Immature natural killer cell (primary cell): ENCODE measurements around the gene IFT27. TPM values are rescaled to one million over a fixed set of nuclear protein-coding genes. Genes with fewer than 3 reads are reported as not detected.

ENCODE experiments used
- DNase-seq, 3 donors: peaks; one replicate each; pipeline ENCODE4 v3.0.0; 2022; ENCODE audit warnings: mixed read lengths in 1 of 3
- H3K27ac Mint-ChIP-seq, 6 donors: one replicate each; pipeline ENCODE4 v1.8.0; 2020; ENCODE audit warnings: mixed read lengths in 6 of 6, mild to moderate bottlenecking in 5 of 6, inconsistent platforms in 4 of 6, moderate library complexity in 3 of 6
- H3K27me3 Mint-ChIP-seq, 3 donors: one replicate each; pipeline ENCODE4 v1.8.0; 2020 to 2021; ENCODE audit warnings: low read depth in 3 of 3, mild to moderate bottlenecking in 3 of 3, mixed read lengths in 3 of 3, moderate library complexity in 3 of 3, inconsistent platforms in 1 of 3
- H3K36me3 Mint-ChIP-seq, 3 donors: one replicate each; pipeline ENCODE4 v1.8.0; 2020; ENCODE audit warnings: mixed read lengths in 3 of 3, inconsistent platforms in 2 of 3, mild to moderate bottlenecking in 2 of 3
- H3K4me1 Mint-ChIP-seq, 2 donors: one replicate each; pipeline ENCODE4 v1.8.0; 2020; ENCODE audit warnings: inconsistent platforms in 2 of 2, mild to moderate bottlenecking in 2 of 2, mixed read lengths in 2 of 2, moderate library complexity in 1 of 2
- H3K4me3 Mint-ChIP-seq, 5 donors: one replicate each; pipeline ENCODE4 v1.8.0; 2020; ENCODE audit warnings: mild to moderate bottlenecking in 5 of 5, mixed read lengths in 5 of 5, inconsistent platforms in 3 of 5, moderate library complexity in 3 of 5
- H3K9me3 Mint-ChIP-seq, 6 donors: one replicate each; pipeline ENCODE4 v1.8.0; 2020; ENCODE audit warnings: mild to moderate bottlenecking in 6 of 6, mixed read lengths in 6 of 6, inconsistent platforms in 4 of 6, moderate library complexity in 3 of 6
- polyA plus RNA-seq, 3 donors: library from polyadenylated mRNA; unstranded; fragments of 300-500 nt; fragmentation: Illumina TruSeq; gene quantifications; one replicate each; pipeline ENCODE4 v1.2.3, GENCODE V29; 2021

Gene IFT27
- polyA plus RNA-seq, 3 donors from 2014 or later = 11.5 to 18.1 (median 13.0) TPM

- Mint-ChIP-seq H3K4me1 (peaks cover 8 to 9% of the 10 kb centered on the region in 2 donors), H3K4me3 (peak overlapping the region in 1 of 5 donors; percentile 31), H3K36me3 (no peaks in the 10 kb centered on the region), H3K27me3 (peaks cover 7 to 9% (median 8%) of the 10 kb centered on the region in 3 donors), H3K27ac (peak overlapping the region; percentile 10 to 85 (median 58)), H3K9me3 (no peaks in the 10 kb centered on the region)
- peak; percentile 75 to 81 (median 76) for DNase-seq
These were observed 6.0 kb upstream of the IFT27 start for GRCh38 chr22:36781656-36782627.

- Mint-ChIP-seq H3K27ac (peak overlapping the region in 3 of 6 donors; percentile 0 to 24 (median 23)), H3K9me3 (no peaks in the 10 kb centered on the region), H3K4me1 (peaks cover 25 to 28% of the 10 kb centered on the region in 2 donors), H3K27me3 (peaks cover 2 to 12% (median 2%) of the 10 kb centered on the region in 3 donors), H3K4me3 (peak overlapping the region in 2 of 5 donors; percentile 6 to 53), H3K36me3 (no peaks in the 10 kb centered on the region)
- DNase-seq = no peak
These were observed 2.1 kb upstream of the IFT27 start for GRCh38 chr22:36778020-36778419.

GRCh38 chr22:36776722-36777121 lies 803 bp upstream of the IFT27 start:
- Mint-ChIP-seq H3K9me3 (no peaks in the 10 kb centered on the region), H3K36me3 (peaks cover 4 to 7% (median 4%) of the 10 kb centered on the region in 3 donors), H3K27ac (peak overlapping the region; percentile 88 to 94 (median 92)), H3K4me3 (peak overlapping the region; percentile 88 to 92 (median 90)), H3K4me1 (peaks cover 18 to 21% of the 10 kb centered on the region in 2 donors), H3K27me3 (peaks cover 2 to 9% (median 2%) of the 10 kb centered on the region in 3 donors)
- DNase-seq = no peak

- DNase-seq = no peak
- peak overlapping the region; percentile 88 to 98 (median 91) for H3K4me3 Mint-ChIP-seq
- H3K27ac Mint-ChIP-seq = peak overlapping the region; percentile 88 to 98 (median 94)
- H3K27me3 Mint-ChIP-seq = peaks cover 2 to 9% (median 2%) of the 10 kb centered on the region in 3 donors
- peaks cover 18 to 19% of the 10 kb centered on the region in 2 donors for H3K4me1 Mint-ChIP-seq
- no peaks in the 10 kb centered on the region for H3K9me3 Mint-ChIP-seq
- peaks cover 7 to 10% (median 7%) of the 10 kb centered on the region in 3 donors for H3K36me3 Mint-ChIP-seq
These were observed 344 bp downstream of the IFT27 start for GRCh38 chr22:36775586-36775963.

GRCh38 chr22:36773935-36774334 lies 2.0 kb downstream of the IFT27 start:
- Mint-ChIP-seq H3K36me3 (peaks cover 7 to 13% (median 9%) of the 10 kb centered on the region in 3 donors), H3K9me3 (no peaks in the 10 kb centered on the region), H3K4me3 (peak overlapping the region in 3 of 5 donors; percentile 27 to 35 (median 30)), H3K27me3 (peaks cover 2 to 7% (median 2%) of the 10 kb centered on the region in 3 donors), H3K4me1 (peaks cover 18 to 19% of the 10 kb centered on the region in 2 donors), H3K27ac (no peak overlapping the region)
- no peak for DNase-seq

- DNase-seq = no peak
- no peak overlapping the region for H3K27ac Mint-ChIP-seq
- no peak overlapping the region for H3K4me3 Mint-ChIP-seq
- peaks cover 2 to 7% (median 2%) of the 10 kb centered on the region in 3 donors for H3K27me3 Mint-ChIP-seq
- H3K9me3 Mint-ChIP-seq = no peaks in the 10 kb centered on the region
- peaks cover 18 to 19% of the 10 kb centered on the region in 2 donors for H3K4me1 Mint-ChIP-seq
- H3K36me3 Mint-ChIP-seq = peaks cover 7 to 17% (median 11%) of the 10 kb centered on the region in 3 donors
These were observed 3.5 kb downstream of the IFT27 start for GRCh38 chr22:36772451-36772850.

- no peaks in the 10 kb centered on the region for H3K9me3 Mint-ChIP-seq
- peaks cover 2 to 6% (median 2%) of the 10 kb centered on the region in 3 donors for H3K27me3 Mint-ChIP-seq
- H3K36me3 Mint-ChIP-seq = peaks cover 14 to 17% (median 14%) of the 10 kb centered on the region in 3 donors
- H3K4me3 Mint-ChIP-seq = no peak overlapping the region
- no peak for DNase-seq
- peaks cover 12 to 15% of the 10 kb centered on the region in 2 donors for H3K4me1 Mint-ChIP-seq
- H3K27ac Mint-ChIP-seq = no peak overlapping the region
These were observed 4.4 kb downstream of the IFT27 start for GRCh38 chr22:36771356-36772063.

- H3K27me3 Mint-ChIP-seq = peaks cover 0 to 2% (median 0%) of the 10 kb centered on the region in 3 donors
- no peak overlapping the region for H3K4me3 Mint-ChIP-seq
- H3K9me3 Mint-ChIP-seq = no peaks in the 10 kb centered on the region
- H3K36me3 Mint-ChIP-seq = peaks cover 14 to 17% (median 14%) of the 10 kb centered on the region in 3 donors
- H3K27ac Mint-ChIP-seq = no peak overlapping the region
- no peak for DNase-seq
- H3K4me1 Mint-ChIP-seq = peaks cover 7 to 9% of the 10 kb centered on the region in 2 donors
These were observed 5.2 kb downstream of the IFT27 start for GRCh38 chr22:36770513-36771231.

- H3K36me3 Mint-ChIP-seq = peaks cover 14 to 21% (median 20%) of the 10 kb centered on the region in 3 donors
- H3K27ac Mint-ChIP-seq = no peak overlapping the region
- H3K27me3 Mint-ChIP-seq = peaks cover 0 to 2% (median 0%) of the 10 kb centered on the region in 3 donors
- H3K9me3 Mint-ChIP-seq = no peaks in the 10 kb centered on the region
- H3K4me3 Mint-ChIP-seq = no peak overlapping the region
- peaks cover under 1 to 2% of the 10 kb centered on the region in 2 donors for H3K4me1 Mint-ChIP-seq
- DNase-seq = no peak
These were observed 6.1 kb downstream of the IFT27 start for GRCh38 chr22:36769541-36770512.

- H3K27ac Mint-ChIP-seq = peak overlapping the region in 1 of 6 donors; percentile 37
- H3K27me3 Mint-ChIP-seq = peaks cover 0 to 2% (median 0%) of the 10 kb centered on the region in 3 donors
- H3K4me1 Mint-ChIP-seq = no peaks in the 10 kb centered on the region
- DNase-seq = no peak
- H3K9me3 Mint-ChIP-seq = no peaks in the 10 kb centered on the region
- H3K4me3 Mint-ChIP-seq = no peak overlapping the region
- peaks cover 14 to 21% (median 20%) of the 10 kb centered on the region in 3 donors for H3K36me3 Mint-ChIP-seq
These were observed 7.3 kb downstream of the IFT27 start for GRCh38 chr22:36768616-36769015.

GRCh38 chr22:36768141-36768540 lies 7.8 kb downstream of the IFT27 start:
- H3K27ac Mint-ChIP-seq = peak overlapping the region in 1 of 6 donors; percentile 37

More at GRCh38 chr22:36768141-36768540, 7.8 kb downstream of the IFT27 start:
- Mint-ChIP-seq H3K36me3 (peaks cover 14 to 21% (median 20%) of the 10 kb centered on the region in 3 donors), H3K9me3 (no peaks in the 10 kb centered on the region), H3K4me3 (no peak overlapping the region), H3K27me3 (peaks cover 0 to 2% (median 0%) of the 10 kb centered on the region in 3 donors), H3K4me1 (no peaks in the 10 kb centered on the region)
- no peak for DNase-seq
